ENCODE measurements around the gene PIR.

The PIR gene

GRCh38 chrX:15524417-15524816 lies 31.3 kb upstream of the PIR start:
- Histone ChIP-seq H3K9me3 (ENCODE audit: insufficient read depth, low read length, severe bottlenecking) (no peaks in the 10 kb centered on the region), H3K36me3 (ENCODE audit: insufficient read depth, low read length) (no peaks in the 10 kb centered on the region), H3K27ac (ENCODE audit: low read length) (no peak overlapping the region), H2AFZ (ENCODE audit: low read depth, low read length) (no peak overlapping the region), H4K20me1 (ENCODE audit: insufficient read depth, low read length) (no peaks in the 10 kb centered on the region), H3K4me2 (ENCODE audit: insufficient read depth, low read length) (no peak overlapping the region), H3K4me1 (ENCODE audit: insufficient read depth, low read length) (no peaks in the 10 kb centered on the region), H3K27me3 (ENCODE audit: insufficient read depth, low read length, poor library complexity) (no peaks in the 10 kb centered on the region), H3K79me2 (ENCODE audit: insufficient read depth, low read length) (no peaks in the 10 kb centered on the region), H3K4me3 (ENCODE audit: low read depth in 1 of 2, low read length in 2 of 2) (no peak overlapping the region), H3K9ac (ENCODE audit: low read depth, low read length) (no peak overlapping the region)
- TF ChIP-seq EZH2 (IDR thresholded peaks at IDR 0.05; ENCODE audit: borderline replicate concordance, low read depth, low read length, severe bottlenecking) (no peak), CTCF (IDR thresholded peaks at IDR 0.05; ENCODE audit: borderline replicate concordance, extremely low read depth, low read length, poor library complexity, severe bottlenecking) (no peak)
- DNase-seq: no peak
- ATAC-seq (ENCODE audit: insufficient read depth, low read depth): no peak

GRCh38 chrX:15523088-15523487 lies 30.0 kb upstream of the PIR start:
- Histone ChIP-seq H3K36me3 (ENCODE audit: insufficient read depth, low read length) (no peaks in the 10 kb centered on the region), H3K4me3 (ENCODE audit: low read depth in 1 of 2, low read length in 2 of 2) (no peak overlapping the region), H3K27me3 (ENCODE audit: insufficient read depth, low read length, poor library complexity) (no peaks in the 10 kb centered on the region), H2AFZ (ENCODE audit: low read depth, low read length) (no peak overlapping the region), H3K9ac (ENCODE audit: low read depth, low read length) (no peak overlapping the region), H4K20me1 (ENCODE audit: insufficient read depth, low read length) (no peaks in the 10 kb centered on the region), H3K9me3 (ENCODE audit: insufficient read depth, low read length, severe bottlenecking) (no peaks in the 10 kb centered on the region), H3K79me2 (ENCODE audit: insufficient read depth, low read length) (no peaks in the 10 kb centered on the region), H3K4me1 (ENCODE audit: insufficient read depth, low read length) (no peaks in the 10 kb centered on the region), H3K4me2 (ENCODE audit: insufficient read depth, low read length) (no peak overlapping the region), H3K27ac (ENCODE audit: low read length) (no peak overlapping the region)
- TF ChIP-seq CTCF (IDR thresholded peaks at IDR 0.05; ENCODE audit: borderline replicate concordance, extremely low read depth, low read length, poor library complexity, severe bottlenecking): no peak
- TF ChIP-seq EZH2 (IDR thresholded peaks at IDR 0.05; ENCODE audit: borderline replicate concordance, low read depth, low read length, severe bottlenecking): no peak
- DNase-seq (no peak), ATAC-seq (ENCODE audit: insufficient read depth, low read depth) (no peak)

- TF ChIP-seq CTCF (IDR thresholded peaks at IDR 0.05; ENCODE audit: borderline replicate concordance, extremely low read depth, low read length, poor library complexity, severe bottlenecking): no peak
- no peak for TF ChIP-seq EZH2 (IDR thresholded peaks at IDR 0.05; ENCODE audit: borderline replicate concordance, low read depth, low read length, severe bottlenecking)
- Histone ChIP-seq H4K20me1 (ENCODE audit: insufficient read depth, low read length) (no peaks in the 10 kb centered on the region), H3K79me2 (ENCODE audit: insufficient read depth, low read length) (no peaks in the 10 kb centered on the region), H2AFZ (ENCODE audit: low read depth, low read length) (no peak overlapping the region), H3K4me3 (ENCODE audit: low read depth in 1 of 2, low read length in 2 of 2) (no peak overlapping the region), H3K36me3 (ENCODE audit: insufficient read depth, low read length) (no peaks in the 10 kb centered on the region), H3K4me1 (ENCODE audit: insufficient read depth, low read length) (no peaks in the 10 kb centered on the region), H3K9ac (ENCODE audit: low read depth, low read length) (no peak overlapping the region), H3K4me2 (ENCODE audit: insufficient read depth, low read length) (no peak overlapping the region), H3K9me3 (ENCODE audit: insufficient read depth, low read length, severe bottlenecking) (no peaks in the 10 kb centered on the region), H3K27ac (ENCODE audit: low read length) (no peak overlapping the region), H3K27me3 (ENCODE audit: insufficient read depth, low read length, poor library complexity) (no peaks in the 10 kb centered on the region)
- DNase-seq: no peak
- no peak for ATAC-seq (ENCODE audit: insufficient read depth, low read depth)
Observed at GRCh38 chrX:15522464-15522863, 29.3 kb upstream of the PIR start.

GRCh38 chrX:15515931-15516330 lies 22.8 kb upstream of the PIR start:
- Histone ChIP-seq H3K4me2 (ENCODE audit: insufficient read depth, low read length) (no peak overlapping the region), H4K20me1 (ENCODE audit: insufficient read depth, low read length) (no peaks in the 10 kb centered on the region), H3K36me3 (ENCODE audit: insufficient read depth, low read length) (no peaks in the 10 kb centered on the region), H3K4me3 (ENCODE audit: low read depth in 1 of 2, low read length in 2 of 2) (no peak overlapping the region), H3K4me1 (ENCODE audit: insufficient read depth, low read length) (no peaks in the 10 kb centered on the region), H3K79me2 (ENCODE audit: insufficient read depth, low read length) (no peaks in the 10 kb centered on the region), H3K27me3 (ENCODE audit: insufficient read depth, low read length, poor library complexity) (no peaks in the 10 kb centered on the region), H3K9ac (ENCODE audit: low read depth, low read length) (no peak overlapping the region), H3K9me3 (ENCODE audit: insufficient read depth, low read length, severe bottlenecking) (no peaks in the 10 kb centered on the region), H2AFZ (ENCODE audit: low read depth, low read length) (no peak overlapping the region), H3K27ac (ENCODE audit: low read length) (no peak overlapping the region)
- ATAC-seq (ENCODE audit: insufficient read depth, low read depth) (no peak), DNase-seq (no peak)
- no peak for TF ChIP-seq CTCF (IDR thresholded peaks at IDR 0.05; ENCODE audit: borderline replicate concordance, extremely low read depth, low read length, poor library complexity, severe bottlenecking)
- no peak for TF ChIP-seq EZH2 (IDR thresholded peaks at IDR 0.05; ENCODE audit: borderline replicate concordance, low read depth, low read length, severe bottlenecking)
